Ovary (tissue), 3 donors: ENCODE measurements around the gene ACER3.

ENCODE experiments used
- CTCF ChIP-seq, 3 donors: fragments of 450-650 bp in 2 of 3; fragments of 200-600 bp in 1 of 3; IDR thresholded peaks; one replicate each; pipeline versions ENCODE4 v1.5.1 to v1.8.0; 2016 to 2022; ENCODE audit warnings: antibody characterized with exemption in 3 of 3, mild to moderate bottlenecking in 1 of 3
- EP300 ChIP-seq: sonication (generic); formaldehyde crosslinking; IDR thresholded peaks from one replicate; pipeline ENCODE4 v1.6.1; 2017; ENCODE audit warnings: antibody characterized with exemption
- POLR2A ChIP-seq: fragments of 450-650 bp; IDR thresholded peaks from one replicate; pipeline ENCODE4 v1.6.1; 2017; ENCODE audit warnings: antibody characterized with exemption, mild to moderate bottlenecking, moderate library complexity
- donor health status: DM: no; HTN: no; CAD: no.

- TF ChIP-seq EP300 (no peak), POLR2A (no peak), CTCF (IDR thresholded peaks at IDR 0.05) (no peak)
Measured at GRCh38 chr11:76856106-76856505, 4.6 kb upstream of the ACER3 start.
